Endodermal cell (in vitro differentiated cells): ENCODE results near the gene KREMEN1. TPM values are rescaled to one million over a fixed set of nuclear protein-coding genes. Genes with fewer than 3 reads are reported as not detected.

Source experiments
- DNase-seq: peaks from one replicate; pipeline ENCODE4 v3.0.0-alpha.2; 2017
- H3K27ac ChIP-seq: 2 replicates; pipeline ENCODE4 v1.5.1; 2013; ENCODE audit warnings: mild to moderate bottlenecking, low read depth, low read length, moderate library complexity
- H3K27me3 ChIP-seq: 2 replicates; pipeline ENCODE4 v1.6.1; 2013; ENCODE audit warnings: mild to moderate bottlenecking, low read length, moderate library complexity; ENCODE audit not compliant: insufficient read depth, control insufficient read depth, poor library complexity, severe bottlenecking
- H3K36me3 ChIP-seq: 2 replicates; pipeline ENCODE4 v1.7.0; 2013; ENCODE audit warnings: mild to moderate bottlenecking, low read length, moderate library complexity; ENCODE audit not compliant: control insufficient read depth, insufficient read depth
- H3K4me1 ChIP-seq: one replicate; pipeline ENCODE4 v1.7.0; 2013; ENCODE audit warnings: low read length; ENCODE audit not compliant: control insufficient read depth, insufficient read depth
- H3K4me3 ChIP-seq: 2 replicates; pipeline ENCODE4 v1.5.1; 2013; ENCODE audit warnings: mild to moderate bottlenecking, low read length, moderate library complexity
- H3K9ac ChIP-seq: 2 replicates; pipeline ENCODE4 v1.6.1; 2013; ENCODE audit warnings: mild to moderate bottlenecking, low read length, moderate library complexity; ENCODE audit not compliant: poor library complexity, severe bottlenecking; ENCODE audit errors: extremely low read depth
- H3K9me3 ChIP-seq: 2 replicates; pipeline ENCODE4 v1.6.1; 2013; ENCODE audit warnings: mild to moderate bottlenecking, low read length, moderate library complexity; ENCODE audit not compliant: control insufficient read depth
- H3K27ac Mint-ChIP-seq: 2 replicates; pipeline ENCODE4 v1.8.0; 2020; ENCODE audit warnings: mixed read lengths
- H3K27me3 Mint-ChIP-seq: 2 replicates; pipeline ENCODE4 v1.8.0; 2021; ENCODE audit warnings: mild to moderate bottlenecking, mixed read lengths; ENCODE audit not compliant: insufficient read depth
- H3K36me3 Mint-ChIP-seq: 2 replicates; pipeline ENCODE4 v1.8.0; 2020; ENCODE audit warnings: low read depth, mixed read lengths
- H3K4me1 Mint-ChIP-seq: 2 replicates; pipeline ENCODE4 v1.8.0; 2020; ENCODE audit warnings: mixed read lengths
- H3K4me3 Mint-ChIP-seq: 2 replicates; pipeline ENCODE4 v1.8.0; 2020; ENCODE audit warnings: mild to moderate bottlenecking, moderate library complexity, mixed read lengths
- H3K9me3 Mint-ChIP-seq: 2 replicates; pipeline ENCODE4 v1.8.0; 2020; ENCODE audit warnings: mild to moderate bottlenecking, mixed read lengths
- whole genome bisulfite sequencing, 2 experiments: methylation state at CpG; one replicate each; pipeline versions ENCODE4 v1.1.5 to v1.1.7; 2013; ENCODE audit warnings: missing lambda C conversion rate in 2 of 2, mixed read lengths in 1 of 2; ENCODE audit not compliant: insufficient coverage in 1 of 2, insufficient read length in 1 of 2; 5-methylcytosine and 5-hydroxymethylcytosine counted together
- total RNA-seq, 2 donors: library from RNA; stranded (reverse); fragmentation: NEBNext Ultra II Directional in 1 of 2; extraction: Animal tissue kit (Norgen Biotek cat#: 25700) in 1 of 2; gene quantifications; 2 replicates in 1 of 2; 3 replicates in 1 of 2; pipeline ENCODE4 v1.2.1, GENCODE V29; 2021
- TF ChIP-seq, protein P1 (sequence below): fragments of 200-600 bp; sonication (generic); conservative IDR thresholded peaks from 2 replicates; pipeline ENCODE4 v1.5.0; 2021; ENCODE audit warnings: antibody characterized with exemption, mild to moderate bottlenecking

The KREMEN1 gene
- total RNA-seq, 2 donors from 2014 or later = 6.2 to 7.5 TPM

- Mint-ChIP-seq H3K27me3 (peaks cover 2% of the 10 kb centered on the region), H3K4me3 (no peak overlapping the region), H3K9me3 (no peaks in the 10 kb centered on the region), H3K4me1 (peaks cover 14% of the 10 kb centered on the region), H3K27ac (no peak overlapping the region), H3K36me3 (no peaks in the 10 kb centered on the region)
- no peaks in the 10 kb centered on the region for H3K36me3 ChIP-seq
- TF ChIP-seq, protein P1, sequence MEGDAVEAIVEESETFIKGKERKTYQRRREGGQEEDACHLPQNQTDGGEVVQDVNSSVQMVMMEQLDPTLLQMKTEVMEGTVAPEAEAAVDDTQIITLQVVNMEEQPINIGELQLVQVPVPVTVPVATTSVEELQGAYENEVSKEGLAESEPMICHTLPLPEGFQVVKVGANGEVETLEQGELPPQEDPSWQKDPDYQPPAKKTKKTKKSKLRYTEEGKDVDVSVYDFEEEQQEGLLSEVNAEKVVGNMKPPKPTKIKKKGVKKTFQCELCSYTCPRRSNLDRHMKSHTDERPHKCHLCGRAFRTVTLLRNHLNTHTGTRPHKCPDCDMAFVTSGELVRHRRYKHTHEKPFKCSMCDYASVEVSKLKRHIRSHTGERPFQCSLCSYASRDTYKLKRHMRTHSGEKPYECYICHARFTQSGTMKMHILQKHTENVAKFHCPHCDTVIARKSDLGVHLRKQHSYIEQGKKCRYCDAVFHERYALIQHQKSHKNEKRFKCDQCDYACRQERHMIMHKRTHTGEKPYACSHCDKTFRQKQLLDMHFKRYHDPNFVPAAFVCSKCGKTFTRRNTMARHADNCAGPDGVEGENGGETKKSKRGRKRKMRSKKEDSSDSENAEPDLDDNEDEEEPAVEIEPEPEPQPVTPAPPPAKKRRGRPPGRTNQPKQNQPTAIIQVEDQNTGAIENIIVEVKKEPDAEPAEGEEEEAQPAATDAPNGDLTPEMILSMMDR = no peak
- H3K4me3 ChIP-seq = no peak overlapping the region
- peaks cover 9% of the 10 kb centered on the region for H3K4me1 ChIP-seq
- no peak overlapping the region for H3K9ac ChIP-seq
- WGBS, 2 experiments = 78 to 90% methylated on average over 5 of the region's 5 CpGs
- H3K9me3 ChIP-seq = no peaks in the 10 kb centered on the region
- H3K27me3 ChIP-seq = no peaks in the 10 kb centered on the region
- H3K27ac ChIP-seq = peak overlapping the region; percentile 73
- no peak for DNase-seq
Measured at GRCh38 chr22:29207243-29207550, 134.4 kb downstream of the KREMEN1 start.

DNA sequence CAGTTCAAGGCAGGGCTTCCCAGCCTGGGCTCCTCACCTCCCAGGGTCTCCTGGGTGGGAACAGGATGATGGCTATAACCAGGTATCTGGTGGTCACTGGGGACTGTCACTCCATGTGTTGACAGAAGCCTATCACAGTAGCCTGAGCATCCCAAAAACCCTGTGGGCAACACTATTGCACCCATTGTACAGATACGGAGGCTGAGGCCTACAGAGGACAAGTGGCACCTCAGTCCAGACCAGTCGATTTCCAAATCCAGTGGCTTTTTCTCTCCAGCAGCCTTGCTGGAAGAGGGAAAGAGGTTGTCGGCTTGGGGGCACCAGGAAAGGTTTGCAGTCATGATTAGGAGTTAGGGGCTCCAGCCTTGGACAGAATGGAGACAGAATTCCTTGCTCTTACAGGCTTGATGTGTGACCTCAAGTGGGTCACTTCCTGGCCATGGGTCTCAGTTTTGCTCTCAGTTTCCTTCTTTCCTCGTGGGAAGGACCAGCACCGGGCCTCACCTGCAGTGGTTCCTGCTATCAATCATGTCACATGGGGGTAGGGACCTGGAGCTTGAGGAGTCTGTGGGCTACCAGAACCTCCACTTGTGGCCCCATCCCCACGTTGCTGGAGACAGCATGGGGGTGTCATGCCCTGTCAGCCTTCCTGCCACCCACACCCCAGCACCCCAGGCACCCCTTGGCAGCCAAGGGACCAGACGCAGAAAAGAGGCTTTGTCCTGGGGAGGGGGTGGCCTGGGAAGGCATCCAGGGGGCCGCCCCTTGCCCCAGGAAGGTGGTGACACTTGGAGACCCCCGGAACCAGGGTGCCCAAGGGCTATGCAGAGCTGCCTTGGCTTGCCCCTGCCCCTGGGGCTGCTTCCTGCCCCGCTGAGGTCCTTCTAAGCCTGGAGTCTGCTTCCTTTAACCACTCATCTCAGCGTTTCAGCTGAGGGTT lies 135.0 kb downstream of the KREMEN1 start:
- no peak for DNase-seq
- Mint-ChIP-seq H3K27me3 (peaks cover 2% of the 10 kb centered on the region), H3K4me1 (peaks cover 9% of the 10 kb centered on the region), H3K4me3 (no peak overlapping the region), H3K27ac (no peak overlapping the region), H3K36me3 (no peaks in the 10 kb centered on the region), H3K9me3 (no peaks in the 10 kb centered on the region)
- Histone ChIP-seq H3K9me3 (no peaks in the 10 kb centered on the region), H3K36me3 (no peaks in the 10 kb centered on the region), H3K27me3 (no peaks in the 10 kb centered on the region), H3K4me1 (peaks cover 7% of the 10 kb centered on the region), H3K9ac (no peak overlapping the region), H3K27ac (no peak overlapping the region), H3K4me3 (no peak overlapping the region)
- WGBS, 2 experiments = 74 to 85% methylated on average over 5 to 11 of the region's 11 CpGs
- TF ChIP-seq, protein P1 = no peak

DNA sequence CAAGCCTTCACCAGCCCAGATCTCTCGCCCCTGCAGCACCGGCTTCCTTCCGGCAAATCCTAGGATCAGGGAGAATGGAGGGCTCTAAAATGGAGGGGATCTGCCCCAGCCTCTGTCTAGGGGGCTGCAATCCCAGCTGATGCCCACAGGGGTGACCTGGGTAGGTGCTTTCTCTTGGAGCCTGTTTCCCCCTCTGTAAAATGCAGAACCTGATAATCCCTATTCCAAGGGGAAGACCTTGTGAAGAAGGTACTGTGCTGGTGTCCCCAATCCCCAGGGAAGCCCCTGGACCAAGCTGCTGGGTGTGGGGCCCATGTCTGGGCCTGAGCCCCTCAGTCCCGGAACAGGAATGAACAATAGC lies 135.6 kb downstream of the KREMEN1 start:
- no peak overlapping the region for H3K4me3 Mint-ChIP-seq
- no peak for DNase-seq

More for the DNA sequence above, 135.6 kb downstream of the KREMEN1 start:
- Histone ChIP-seq H3K27ac (no peak overlapping the region), H3K36me3 (no peaks in the 10 kb centered on the region), H3K4me3 (no peak overlapping the region), H3K27me3 (no peaks in the 10 kb centered on the region), H3K4me1 (peaks cover 4% of the 10 kb centered on the region), H3K9me3 (no peaks in the 10 kb centered on the region), H3K9ac (no peak overlapping the region)
- Mint-ChIP-seq H3K9me3 (no peaks in the 10 kb centered on the region), H3K4me1 (peaks cover 9% of the 10 kb centered on the region), H3K27me3 (peaks cover 2% of the 10 kb centered on the region), H3K36me3 (no peaks in the 10 kb centered on the region), H3K27ac (no peak overlapping the region)
- 95% methylated on average over 4 of the region's 4 CpGs for WGBS, 2 experiments
- TF ChIP-seq, protein P1 = peak; percentile 52
